Kidney epithelial cell (primary cell): ENCODE results near the gene CAPN14. TPM values are rescaled to one million over a fixed set of nuclear protein-coding genes. Genes with fewer than 3 reads are reported as not detected.

Source experiments
- DNase-seq: peaks from one replicate; pipeline ENCODE4 v3.0.0-alpha.2; 2010; ENCODE audit warnings: low read depth
- H3K27me3 ChIP-seq: 2 replicates; pipeline ENCODE4 v1.6.0; 2011; ENCODE audit warnings: low read length; ENCODE audit not compliant: control insufficient read depth, insufficient read depth
- H3K36me3 ChIP-seq: 2 replicates; pipeline ENCODE4 v1.5.1; 2011; ENCODE audit warnings: low read length; ENCODE audit not compliant: control insufficient read depth, insufficient read depth
- H3K4me3 ChIP-seq: 2 replicates; pipeline ENCODE4 v1.5.1; 2011; ENCODE audit warnings: low read depth, mild to moderate bottlenecking, control low read depth, low read length
- total RNA-seq: library from RNA; depleted of rRNA; stranded (reverse); fragments of >200 nt; gene quantifications from 2 replicates; pipeline ENCODE4 v1.2.3, GENCODE V29; 2015
- TF ChIP-seq, protein P1 (sequence below): IDR thresholded peaks from 2 replicates; pipeline ENCODE4 v1.5.1; 2011; ENCODE audit warnings: mild to moderate bottlenecking, moderate library complexity, low read length, control low read depth, inconsistent platforms; ENCODE audit not compliant: insufficient read depth, poor library complexity, severe bottlenecking

Gene CAPN14
- total RNA-seq, 1 donor from 2014 or later: 0.58 TPM

DNA sequence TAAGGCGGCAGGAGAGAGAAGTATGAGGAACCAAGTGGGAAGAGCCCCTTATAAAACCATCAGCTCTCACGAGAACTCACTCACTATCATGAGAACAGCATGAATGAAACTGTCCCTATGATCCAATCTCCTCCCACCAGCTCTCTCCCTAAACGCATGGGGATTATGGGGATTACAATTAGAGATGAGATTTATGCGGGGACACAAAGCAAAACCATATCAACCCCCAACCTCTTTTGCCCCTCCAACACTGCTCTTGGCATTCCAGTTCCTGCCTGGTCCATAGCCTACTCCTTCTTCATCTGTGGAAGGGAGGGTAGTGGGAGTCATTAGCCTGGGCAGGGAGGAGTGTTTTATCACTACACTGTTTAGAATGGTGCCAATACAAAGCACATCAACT is 15.3 kb upstream of the CAPN14 start:
- H3K36me3 ChIP-seq: no peaks in the 10 kb centered on the region
- no peak overlapping the region for H3K4me3 ChIP-seq
- no peak for DNase-seq
- TF ChIP-seq, protein P1, sequence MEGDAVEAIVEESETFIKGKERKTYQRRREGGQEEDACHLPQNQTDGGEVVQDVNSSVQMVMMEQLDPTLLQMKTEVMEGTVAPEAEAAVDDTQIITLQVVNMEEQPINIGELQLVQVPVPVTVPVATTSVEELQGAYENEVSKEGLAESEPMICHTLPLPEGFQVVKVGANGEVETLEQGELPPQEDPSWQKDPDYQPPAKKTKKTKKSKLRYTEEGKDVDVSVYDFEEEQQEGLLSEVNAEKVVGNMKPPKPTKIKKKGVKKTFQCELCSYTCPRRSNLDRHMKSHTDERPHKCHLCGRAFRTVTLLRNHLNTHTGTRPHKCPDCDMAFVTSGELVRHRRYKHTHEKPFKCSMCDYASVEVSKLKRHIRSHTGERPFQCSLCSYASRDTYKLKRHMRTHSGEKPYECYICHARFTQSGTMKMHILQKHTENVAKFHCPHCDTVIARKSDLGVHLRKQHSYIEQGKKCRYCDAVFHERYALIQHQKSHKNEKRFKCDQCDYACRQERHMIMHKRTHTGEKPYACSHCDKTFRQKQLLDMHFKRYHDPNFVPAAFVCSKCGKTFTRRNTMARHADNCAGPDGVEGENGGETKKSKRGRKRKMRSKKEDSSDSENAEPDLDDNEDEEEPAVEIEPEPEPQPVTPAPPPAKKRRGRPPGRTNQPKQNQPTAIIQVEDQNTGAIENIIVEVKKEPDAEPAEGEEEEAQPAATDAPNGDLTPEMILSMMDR: no peak
- peaks cover 3% of the 10 kb centered on the region for H3K27me3 ChIP-seq

DNA sequence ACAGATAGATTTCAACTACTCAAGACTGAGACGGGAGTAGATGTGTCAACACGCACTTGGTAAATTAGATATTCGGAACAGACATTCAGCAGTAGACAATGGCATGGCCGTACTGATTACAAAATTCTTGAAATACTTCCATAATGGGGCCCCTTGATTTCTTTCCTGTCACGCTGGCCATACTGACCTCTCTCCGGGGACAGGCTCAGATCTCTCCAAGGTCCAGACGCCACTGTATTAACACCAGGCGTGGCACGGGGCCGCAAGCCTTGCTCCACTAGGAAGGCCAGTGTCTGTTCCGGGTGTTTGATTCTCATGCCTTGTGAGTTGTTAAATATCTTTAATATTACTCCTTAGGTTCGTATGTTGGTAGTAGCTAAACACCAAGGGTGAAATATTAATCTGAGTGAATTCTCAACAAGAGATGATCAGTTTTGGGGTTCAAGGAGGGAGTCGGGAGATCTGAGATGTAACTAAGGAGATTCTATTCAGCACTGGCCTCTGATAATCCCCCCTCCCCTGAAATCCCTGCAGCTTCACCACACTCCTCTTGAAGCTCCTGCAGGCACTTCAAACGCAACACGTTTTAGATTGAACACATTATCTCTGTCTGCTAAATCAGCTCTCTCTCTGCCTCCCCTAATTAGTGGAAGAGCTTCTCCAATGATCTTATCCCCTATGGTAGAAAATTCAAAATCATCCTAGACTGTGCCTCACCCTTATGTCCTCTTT is 14.4 kb upstream of the CAPN14 start:
- TF ChIP-seq, protein P1: no peak
- H3K4me3 ChIP-seq: no peak overlapping the region
- H3K27me3 ChIP-seq: peaks cover 3% of the 10 kb centered on the region
- no peaks in the 10 kb centered on the region for H3K36me3 ChIP-seq
- DNase-seq: no peak

DNA sequence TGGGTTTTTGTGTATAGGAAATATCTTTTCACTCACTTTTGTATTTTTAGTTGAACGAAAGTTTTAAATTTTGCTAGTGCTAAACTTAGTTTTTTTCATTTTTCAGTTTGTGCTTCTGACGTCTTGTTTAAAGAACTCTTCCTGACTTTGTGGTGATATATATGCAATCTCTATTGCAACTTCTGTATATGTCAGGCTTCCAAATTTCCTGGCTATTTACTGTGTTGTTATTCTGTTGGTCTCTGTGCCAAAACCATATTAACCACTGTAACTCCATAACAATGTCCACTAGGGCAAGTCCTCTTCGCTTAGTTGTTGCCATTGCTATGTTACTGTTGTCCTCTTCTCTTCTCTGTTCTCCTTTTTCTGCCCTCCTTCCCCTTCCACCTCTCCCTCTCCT is 13.4 kb upstream of the CAPN14 start:
- Histone ChIP-seq H3K4me3 (no peak overlapping the region), H3K36me3 (no peaks in the 10 kb centered on the region), H3K27me3 (peaks cover 7% of the 10 kb centered on the region)
- TF ChIP-seq, protein P1: no peak
- DNase-seq: no peak

- TF ChIP-seq, protein P1: no peak
- H3K4me3 ChIP-seq: no peak overlapping the region
- no peaks in the 10 kb centered on the region for H3K36me3 ChIP-seq
- peaks cover 7% of the 10 kb centered on the region for H3K27me3 ChIP-seq
- no peak for DNase-seq
Observed at GRCh38 chr2:31228717-31229116, 11.4 kb upstream of the CAPN14 start.

- DNase-seq: no peak
- Histone ChIP-seq H3K27me3 (peaks cover 7% of the 10 kb centered on the region), H3K36me3 (no peaks in the 10 kb centered on the region), H3K4me3 (no peak overlapping the region)
- TF ChIP-seq, protein P1: no peak
Observed at GRCh38 chr2:31227711-31228125, 10.4 kb upstream of the CAPN14 start.

- Histone ChIP-seq H3K4me3 (no peak overlapping the region), H3K27me3 (peaks cover 7% of the 10 kb centered on the region), H3K36me3 (no peaks in the 10 kb centered on the region)
- no peak for DNase-seq
- TF ChIP-seq, protein P1: no peak
Observed at GRCh38 chr2:31227110-31227509, 9.8 kb upstream of the CAPN14 start.
